Astrocyte of the cerebellum (primary cell): ENCODE measurements around the gene NEK1.
"Not testable (repeated sequence)": the region's sequence is repeated elsewhere in the genome, so short reads cannot be mapped to it uniquely, and the experiment has no call there.

Source experiments
- DNase-seq: peaks from one replicate; pipeline ENCODE4 v3.0.0-alpha.2; 2011; ENCODE audit warnings: low read depth
- H3K4me3 ChIP-seq: 2 replicates; pipeline ENCODE4 v1.5.1; 2011; ENCODE audit warnings: mild to moderate bottlenecking, low read depth, low read length, moderate library complexity
- in situ Hi-C: cut with HindIII; loops from 2 replicates; pipeline ENCODE4 v1.10.0; 2017; ENCODE audit warnings: low sequenced_read_pairs
- TF ChIP-seq, protein P1 (sequence below): IDR thresholded peaks from 2 replicates; pipeline ENCODE4 v1.5.1; 2012; ENCODE audit warnings: low read length, low read depth, moderate library complexity, mild to moderate bottlenecking; ENCODE audit errors: missing control alignments

NEK1 gene

GRCh38 chr4:169565606-169566005 is 46.8 kb downstream of the NEK1 start:
- DNase-seq, result no peak
- TF ChIP-seq, protein P1, sequence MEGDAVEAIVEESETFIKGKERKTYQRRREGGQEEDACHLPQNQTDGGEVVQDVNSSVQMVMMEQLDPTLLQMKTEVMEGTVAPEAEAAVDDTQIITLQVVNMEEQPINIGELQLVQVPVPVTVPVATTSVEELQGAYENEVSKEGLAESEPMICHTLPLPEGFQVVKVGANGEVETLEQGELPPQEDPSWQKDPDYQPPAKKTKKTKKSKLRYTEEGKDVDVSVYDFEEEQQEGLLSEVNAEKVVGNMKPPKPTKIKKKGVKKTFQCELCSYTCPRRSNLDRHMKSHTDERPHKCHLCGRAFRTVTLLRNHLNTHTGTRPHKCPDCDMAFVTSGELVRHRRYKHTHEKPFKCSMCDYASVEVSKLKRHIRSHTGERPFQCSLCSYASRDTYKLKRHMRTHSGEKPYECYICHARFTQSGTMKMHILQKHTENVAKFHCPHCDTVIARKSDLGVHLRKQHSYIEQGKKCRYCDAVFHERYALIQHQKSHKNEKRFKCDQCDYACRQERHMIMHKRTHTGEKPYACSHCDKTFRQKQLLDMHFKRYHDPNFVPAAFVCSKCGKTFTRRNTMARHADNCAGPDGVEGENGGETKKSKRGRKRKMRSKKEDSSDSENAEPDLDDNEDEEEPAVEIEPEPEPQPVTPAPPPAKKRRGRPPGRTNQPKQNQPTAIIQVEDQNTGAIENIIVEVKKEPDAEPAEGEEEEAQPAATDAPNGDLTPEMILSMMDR, result no peak
- H3K4me3 ChIP-seq, result no peak overlapping the region
- in situ Hi-C loops, result no loop called here

- TF ChIP-seq, protein P1, result no peak
- in situ Hi-C loops, result no loop called here
- DNase-seq, result peak; percentile 23
- no peak overlapping the region for H3K4me3 ChIP-seq
These were observed 55.2 kb downstream of the NEK1 start for GRCh38 chr4:169557061-169557636.

- H3K4me3 ChIP-seq, in situ Hi-C loops, DNase-seq: not testable (repeated sequence)
These were observed 65.8 kb downstream of the NEK1 start for GRCh38 chr4:169546548-169546947.

- TF ChIP-seq, protein P1, result no peak
- DNase-seq, result no peak
- in situ Hi-C loops, result no loop called here
- H3K4me3 ChIP-seq, result no peak overlapping the region
These were observed 71.6 kb downstream of the NEK1 start for GRCh38 chr4:169540774-169541173.

DNA sequence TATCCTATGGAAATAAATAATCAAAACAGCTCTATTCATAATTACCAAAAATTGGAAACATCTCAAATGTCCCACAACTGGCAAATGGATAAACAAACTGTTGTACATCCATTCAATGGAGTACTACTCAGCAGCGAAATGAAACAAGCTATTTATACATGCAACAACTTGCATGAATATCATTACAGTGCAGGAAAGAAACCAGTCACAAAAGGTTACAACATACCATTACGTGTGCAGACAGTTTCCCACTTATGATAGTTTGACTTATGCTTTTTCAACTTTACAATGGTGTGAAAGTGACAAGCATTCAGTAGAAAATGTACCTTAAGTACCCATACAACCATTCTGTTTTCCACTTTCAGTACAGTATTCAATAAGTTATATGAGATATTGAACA is 82.3 kb downstream of the NEK1 start:
- TF ChIP-seq, protein P1, result no peak
- no peak overlapping the region for H3K4me3 ChIP-seq
- in situ Hi-C loops, result no loop called here
- no peak for DNase-seq

- in situ Hi-C loops, result no loop called here
- TF ChIP-seq, protein P1, result no peak
These were observed 88.6 kb downstream of the NEK1 start for GRCh38 chr4:169523796-169524195.

DNA sequence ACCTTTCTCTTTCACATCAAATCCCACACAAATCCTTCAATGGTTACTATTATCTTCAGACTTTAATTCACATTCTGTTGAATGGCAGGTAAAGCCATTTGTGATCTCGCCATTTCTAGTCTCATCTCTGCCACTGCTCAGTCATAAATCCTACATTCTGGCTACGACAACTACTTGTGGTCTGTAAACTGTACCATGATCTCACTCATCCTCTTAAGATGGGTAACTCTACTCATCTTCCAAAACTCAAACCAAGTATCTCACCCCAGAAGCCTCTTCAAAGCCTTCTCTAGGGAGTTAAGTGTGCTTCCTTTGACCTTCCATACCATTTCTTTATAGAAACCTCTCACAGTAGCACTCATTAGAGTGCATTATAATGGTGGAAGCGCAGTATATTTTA is 101.8 kb downstream of the NEK1 start:
- DNase-seq, result no peak
- no peak overlapping the region for H3K4me3 ChIP-seq
- TF ChIP-seq, protein P1, result no peak
- in situ Hi-C loops, result no loop called here

More at GRCh38 chr4:169523796-169524195, 88.6 kb downstream of the NEK1 start:
- DNase-seq, result no peak
- H3K4me3 ChIP-seq, result no peak overlapping the region
